Measurements from ENCODE around the gene KRTAP4-1. TPM values are rescaled to one million over a fixed set of nuclear protein-coding genes. Genes with fewer than 3 reads are reported as not detected.

The KRTAP4-1 gene
- total and polyA plus RNA-seq, 2 donors (not counting 1 experiment from before 2014, with no cell fraction given): not detected

DNA sequence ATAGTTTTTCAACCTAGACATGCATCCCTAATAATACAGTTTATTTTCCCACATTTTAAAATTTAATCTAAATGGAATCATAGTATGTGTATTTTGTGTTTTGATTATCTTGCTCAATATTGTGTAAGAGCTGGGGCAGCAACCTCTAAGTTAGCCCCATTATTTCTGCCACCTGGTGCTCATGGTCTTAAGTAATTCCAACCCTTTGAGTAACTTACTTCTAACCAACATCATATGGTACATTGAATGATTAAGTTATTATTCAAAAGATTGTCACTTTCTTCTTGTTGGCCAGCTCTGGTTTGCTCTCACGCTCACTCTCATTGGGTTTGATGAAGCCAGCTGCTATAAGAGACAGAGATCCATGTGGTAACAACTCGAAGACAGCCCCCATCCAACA lies 12.8 kb downstream of the KRTAP4-1 start:
- no peaks in the 10 kb centered on the region for H3K36me3 ChIP-seq (replicated peaks in 1 of 2; ENCODE audit: control extremely low read depth in 1 of 2, control insufficient read depth in 1 of 2, extremely low read depth in 1 of 2, insufficient read depth in 2 of 2, low read length in 1 of 2)
- H3K9me3 ChIP-seq (ENCODE audit: control extremely low read depth in 1 of 3, control insufficient read depth in 2 of 3, insufficient read depth in 1 of 3, low read length in 2 of 3): peaks cover 0 to 6% (median 0%) of the 10 kb centered on the region in 3 donors
- DNase-seq (no peak), ATAC-seq (ENCODE audit: low read depth) (no peak)
- no peak overlapping the region for H3K4me3 Mint-ChIP-seq
- no peak overlapping the region for H2AFZ ChIP-seq (ENCODE audit: insufficient read depth, low read depth, low read length, poor library complexity, severe bottlenecking)
- H3K9me3 Mint-ChIP-seq (ENCODE audit: insufficient read depth): no peaks in the 10 kb centered on the region
- TF ChIP-seq, protein P1, sequence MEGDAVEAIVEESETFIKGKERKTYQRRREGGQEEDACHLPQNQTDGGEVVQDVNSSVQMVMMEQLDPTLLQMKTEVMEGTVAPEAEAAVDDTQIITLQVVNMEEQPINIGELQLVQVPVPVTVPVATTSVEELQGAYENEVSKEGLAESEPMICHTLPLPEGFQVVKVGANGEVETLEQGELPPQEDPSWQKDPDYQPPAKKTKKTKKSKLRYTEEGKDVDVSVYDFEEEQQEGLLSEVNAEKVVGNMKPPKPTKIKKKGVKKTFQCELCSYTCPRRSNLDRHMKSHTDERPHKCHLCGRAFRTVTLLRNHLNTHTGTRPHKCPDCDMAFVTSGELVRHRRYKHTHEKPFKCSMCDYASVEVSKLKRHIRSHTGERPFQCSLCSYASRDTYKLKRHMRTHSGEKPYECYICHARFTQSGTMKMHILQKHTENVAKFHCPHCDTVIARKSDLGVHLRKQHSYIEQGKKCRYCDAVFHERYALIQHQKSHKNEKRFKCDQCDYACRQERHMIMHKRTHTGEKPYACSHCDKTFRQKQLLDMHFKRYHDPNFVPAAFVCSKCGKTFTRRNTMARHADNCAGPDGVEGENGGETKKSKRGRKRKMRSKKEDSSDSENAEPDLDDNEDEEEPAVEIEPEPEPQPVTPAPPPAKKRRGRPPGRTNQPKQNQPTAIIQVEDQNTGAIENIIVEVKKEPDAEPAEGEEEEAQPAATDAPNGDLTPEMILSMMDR (IDR thresholded peaks at IDR 0.05): no peak
- no peak for TF ChIP-seq EZH2 (IDR thresholded peaks at IDR 0.05; ENCODE audit: borderline replicate concordance, insufficient read depth, low read depth, low read length, poor library complexity, severe bottlenecking)
- CTCF ChIA-PET: no interaction called here
- no peaks in the 10 kb centered on the region for H3K27me3 ChIP-seq (replicated peaks in 1 of 4; ENCODE audit: control extremely low read depth in 1 of 4, control insufficient read depth in 3 of 4, insufficient read depth in 4 of 4, low read length in 3 of 4)
- POLR2A ChIA-PET: no interaction called here
- H3K79me2 ChIP-seq (ENCODE audit: control insufficient read depth, insufficient read depth, low read length): no peaks in the 10 kb centered on the region
- no peak overlapping the region for H3K4me3 ChIP-seq (ENCODE audit: control extremely low read depth in 1 of 5, extremely low read depth in 1 of 5, insufficient read depth in 1 of 5, low read depth in 2 of 5, low read length in 4 of 5)
- H3K4me1 ChIP-seq (ENCODE audit: control insufficient read depth in 2 of 2, insufficient read depth in 2 of 2, low read length in 2 of 2): peaks cover 18 to 20% of the 10 kb centered on the region in 2 donors
- no peaks in the 10 kb centered on the region for H4K20me1 ChIP-seq (ENCODE audit: control insufficient read depth, insufficient read depth, low read length, poor library complexity, severe bottlenecking)
- intact Hi-C loops (cut with micrococcal nuclease): no loop called here
- H3K27me3 Mint-ChIP-seq: peaks cover 16% of the 10 kb centered on the region
- H3K4me2 ChIP-seq (replicated peaks; ENCODE audit: low read depth, low read length, poor library complexity, severe bottlenecking): no peak overlapping the region
- H3K27ac ChIP-seq (ENCODE audit: low read length in 2 of 2): no peak overlapping the region
- 94% methylated on average over 2 of the region's 2 CpGs for WGBS (ENCODE audit: insufficient coverage)
- H3K27ac Mint-ChIP-seq: no peak overlapping the region
- H3K4me1 Mint-ChIP-seq: peaks cover 24% of the 10 kb centered on the region
- no peak overlapping the region for H3K9ac ChIP-seq (ENCODE audit: low read length)

DNA sequence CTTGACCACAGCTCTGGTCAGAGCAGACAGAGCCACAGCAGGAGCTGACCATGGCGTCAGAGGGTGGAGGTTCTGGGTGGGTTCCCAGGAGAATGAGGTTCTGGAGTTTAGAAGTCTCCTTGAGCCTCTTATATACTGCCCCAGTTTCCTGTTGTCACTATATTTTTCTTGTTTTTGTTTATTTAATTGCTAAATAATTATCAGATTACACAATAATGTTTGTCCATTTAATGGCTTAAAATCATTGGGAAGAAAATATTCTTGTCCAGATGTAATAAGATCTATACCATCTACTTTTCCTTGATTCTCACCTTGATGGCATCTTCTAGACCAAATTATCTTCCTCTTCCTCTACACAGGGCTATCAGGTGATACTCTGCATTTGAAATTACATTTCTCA lies 16.6 kb downstream of the KRTAP4-1 start, which contains the start of gene KRTAP4-3:
TSS of gene KRTAP4-3 (minus strand) at position 101 of the 400 bp plus-strand sequence. CDS start at position 52, 49 bp downstream.
- H3K9me3 ChIP-seq (ENCODE audit: control extremely low read depth in 1 of 3, control insufficient read depth in 2 of 3, insufficient read depth in 1 of 3, low read length in 2 of 3): peaks cover 0 to 6% (median 0%) of the 10 kb centered on the region in 3 donors
- no peaks in the 10 kb centered on the region for H3K9me3 Mint-ChIP-seq (ENCODE audit: insufficient read depth)
- no peaks in the 10 kb centered on the region for H3K79me2 ChIP-seq (ENCODE audit: control insufficient read depth, insufficient read depth, low read length)
- H3K36me3 ChIP-seq (replicated peaks in 1 of 2; ENCODE audit: control extremely low read depth in 1 of 2, control insufficient read depth in 1 of 2, extremely low read depth in 1 of 2, insufficient read depth in 2 of 2, low read length in 1 of 2): no peaks in the 10 kb centered on the region
- DNase-seq (no peak), ATAC-seq (ENCODE audit: low read depth) (no peak)
- no peak within 1 kb of the TSS for H3K4me3 ChIP-seq (ENCODE audit: control extremely low read depth in 1 of 5, extremely low read depth in 1 of 5, insufficient read depth in 1 of 5, low read depth in 2 of 5, low read length in 4 of 5)
- ChIA-PET CTCF (interaction anchor here (0.9 kb wide), 1 partner anchor 154 kb away, joined by 3 read pairs; no protein-coding TSS in a partner anchor), POLR2A (no interaction called here)
- H3K4me2 ChIP-seq (replicated peaks; ENCODE audit: low read depth, low read length, poor library complexity, severe bottlenecking): no peak within 1 kb of the TSS
- H3K27ac ChIP-seq (ENCODE audit: low read length in 2 of 2): no peak within 1 kb of the TSS
- H2AFZ ChIP-seq (ENCODE audit: insufficient read depth, low read depth, low read length, poor library complexity, severe bottlenecking): no peak within 1 kb of the TSS
- no peaks in the 10 kb centered on the region for H4K20me1 ChIP-seq (ENCODE audit: control insufficient read depth, insufficient read depth, low read length, poor library complexity, severe bottlenecking)
- peaks cover 3% of the 10 kb centered on the region for H3K4me1 Mint-ChIP-seq
- H3K4me3 Mint-ChIP-seq: no peak within 1 kb of the TSS
- H3K4me1 ChIP-seq (ENCODE audit: control insufficient read depth in 2 of 2, insufficient read depth in 2 of 2, low read length in 2 of 2): no peaks in the 10 kb centered on the region
- 100% methylated on average over 1 of the region's 1 CpG for WGBS (ENCODE audit: insufficient coverage)
- H3K27ac Mint-ChIP-seq: no peak within 1 kb of the TSS
- intact Hi-C loops (cut with micrococcal nuclease): no loop called here
- TF ChIP-seq, protein P1 (IDR thresholded peaks at IDR 0.05): no peak
- TF ChIP-seq EZH2 (IDR thresholded peaks at IDR 0.05; ENCODE audit: borderline replicate concordance, insufficient read depth, low read depth, low read length, poor library complexity, severe bottlenecking): no peak
- peaks cover 12% of the 10 kb centered on the region for H3K27me3 Mint-ChIP-seq
- H3K9ac ChIP-seq (ENCODE audit: low read length): no peak within 1 kb of the TSS
- H3K27me3 ChIP-seq (replicated peaks in 1 of 4; ENCODE audit: control extremely low read depth in 1 of 4, control insufficient read depth in 3 of 4, insufficient read depth in 4 of 4, low read length in 3 of 4): no peaks in the 10 kb centered on the region

Data from B cell (primary cell).